Measurements from ENCODE around the gene DBF4B.
A peak's percentile ranks its signal among the peaks of the same experiment; 100 is the strongest.

Gene DBF4B

DNA sequence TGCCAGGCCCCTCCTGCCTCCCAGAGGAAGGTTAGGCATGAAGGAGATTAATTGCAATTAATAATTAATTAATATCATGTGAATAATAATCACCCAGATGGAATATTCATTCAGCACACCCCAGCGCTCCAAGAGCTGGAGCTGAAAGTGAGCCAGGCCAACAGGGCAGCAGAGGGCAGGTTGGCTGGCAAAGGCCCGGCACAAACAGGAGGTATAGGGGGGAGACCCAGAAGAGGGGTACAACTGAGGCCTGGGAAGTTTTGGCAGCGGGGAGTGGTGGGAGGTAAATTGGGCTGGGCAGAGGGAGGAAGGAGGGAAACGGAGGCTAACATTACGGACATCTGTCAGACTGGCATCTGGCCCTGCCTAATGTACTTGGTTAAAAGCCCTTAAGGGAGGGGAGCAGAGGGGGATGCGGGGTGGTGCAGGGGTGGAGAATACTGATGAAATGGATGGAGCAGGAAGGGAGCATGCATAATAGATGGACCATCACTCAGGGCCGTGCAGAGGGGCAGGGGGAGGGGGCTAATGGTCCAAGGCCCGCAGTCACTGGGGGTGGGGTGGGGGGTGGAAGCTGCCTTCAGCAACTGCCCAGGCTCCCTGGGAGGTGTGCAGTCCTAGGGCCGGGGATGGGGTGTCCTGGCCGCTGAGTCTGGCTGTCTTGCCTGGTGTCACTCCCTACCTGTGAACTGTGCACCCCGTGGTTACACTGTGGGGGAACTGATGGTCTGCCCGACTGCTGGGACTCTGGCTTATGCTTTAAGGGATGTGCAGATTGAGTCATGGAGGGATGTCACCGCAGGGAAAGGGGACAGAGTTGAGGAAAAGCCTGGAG is 52.2 kb downstream of the DBF4B start:
- no peak for DNase-seq

DNA sequence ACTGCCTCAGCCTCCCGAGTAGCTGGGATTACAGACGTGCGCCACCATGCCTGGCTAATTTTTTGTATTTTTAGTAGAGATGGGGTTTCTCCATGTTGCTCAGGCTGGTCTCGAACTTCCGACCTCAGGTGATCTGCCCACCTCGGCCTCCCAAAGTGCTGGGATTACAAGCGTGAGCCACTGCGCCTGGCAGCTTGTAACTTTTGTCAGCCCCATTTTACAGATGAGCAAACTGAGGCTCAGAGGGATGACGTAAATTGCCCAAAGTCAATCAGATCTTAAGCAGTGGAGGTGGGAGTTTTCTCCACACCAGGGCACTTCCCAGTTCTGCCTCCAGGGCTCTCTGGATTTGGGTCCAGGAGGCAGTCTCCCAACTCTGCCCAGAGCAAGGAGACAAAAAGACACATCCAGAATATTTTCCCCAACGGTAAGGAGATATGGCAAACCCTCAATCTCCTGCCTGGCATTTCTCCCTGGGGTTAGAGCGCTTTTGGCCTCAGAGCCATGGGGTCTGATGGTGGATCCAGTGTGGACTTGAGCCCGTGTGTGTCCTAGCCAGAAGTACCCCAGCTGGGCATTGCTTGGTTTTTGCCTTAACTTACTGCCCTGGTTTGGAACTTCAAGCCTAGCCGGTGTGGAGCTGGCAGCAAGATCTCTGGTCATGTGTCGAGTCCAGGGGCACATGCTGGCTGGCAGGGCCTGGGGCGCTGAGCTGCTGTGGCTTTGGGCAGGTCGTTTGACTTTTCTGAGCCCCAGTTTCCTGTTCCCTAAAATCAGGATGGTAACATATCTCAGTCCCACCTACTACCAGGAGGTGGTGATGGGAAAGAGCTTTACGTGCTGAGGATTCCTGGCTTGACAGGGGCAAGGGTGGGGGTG is 53.7 kb downstream of the DBF4B start:
- DNase-seq, result no peak

DNA sequence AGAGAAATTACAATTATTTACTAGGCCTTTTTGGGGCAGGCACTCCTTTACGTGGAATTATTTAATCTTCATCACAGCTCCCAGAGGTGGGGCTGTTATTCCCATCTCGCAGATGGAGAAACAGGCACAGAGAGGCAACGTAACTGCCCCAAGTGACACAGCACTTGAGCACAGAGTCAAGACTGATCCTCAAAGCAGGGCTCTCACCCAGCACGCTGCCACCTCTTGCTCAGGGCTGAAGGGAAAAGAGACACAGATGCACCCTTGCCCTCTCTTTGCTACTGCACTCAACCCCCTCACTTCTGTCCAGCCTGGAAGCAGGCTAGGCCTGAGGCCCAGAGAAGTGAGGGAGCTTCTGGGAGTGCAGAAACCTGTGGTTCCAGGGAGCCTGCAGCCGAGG is 54.7 kb downstream of the DBF4B start:
- no peak for DNase-seq

DNA sequence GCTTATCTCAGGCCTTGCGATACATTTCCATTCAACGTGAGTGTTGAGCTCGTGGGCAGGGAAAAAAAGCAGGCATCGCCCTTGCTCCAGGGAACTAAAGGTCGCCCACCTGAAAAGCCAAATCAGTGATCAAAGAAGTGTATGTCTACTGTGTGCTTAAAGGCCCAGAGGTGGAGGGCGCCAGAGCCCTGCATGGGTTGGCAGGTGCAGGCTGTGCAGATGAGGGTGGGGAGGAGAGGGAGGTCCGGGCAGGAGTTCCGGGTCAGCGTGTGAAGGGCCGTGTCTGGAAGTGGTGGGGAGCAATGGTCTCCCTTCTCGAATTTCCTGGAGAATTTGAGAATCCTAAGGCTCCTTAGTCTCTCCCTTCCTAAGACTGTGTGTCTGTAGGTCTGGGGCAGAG is 57.5 kb downstream of the DBF4B start:
- DNase-seq, result no peak

DNA sequence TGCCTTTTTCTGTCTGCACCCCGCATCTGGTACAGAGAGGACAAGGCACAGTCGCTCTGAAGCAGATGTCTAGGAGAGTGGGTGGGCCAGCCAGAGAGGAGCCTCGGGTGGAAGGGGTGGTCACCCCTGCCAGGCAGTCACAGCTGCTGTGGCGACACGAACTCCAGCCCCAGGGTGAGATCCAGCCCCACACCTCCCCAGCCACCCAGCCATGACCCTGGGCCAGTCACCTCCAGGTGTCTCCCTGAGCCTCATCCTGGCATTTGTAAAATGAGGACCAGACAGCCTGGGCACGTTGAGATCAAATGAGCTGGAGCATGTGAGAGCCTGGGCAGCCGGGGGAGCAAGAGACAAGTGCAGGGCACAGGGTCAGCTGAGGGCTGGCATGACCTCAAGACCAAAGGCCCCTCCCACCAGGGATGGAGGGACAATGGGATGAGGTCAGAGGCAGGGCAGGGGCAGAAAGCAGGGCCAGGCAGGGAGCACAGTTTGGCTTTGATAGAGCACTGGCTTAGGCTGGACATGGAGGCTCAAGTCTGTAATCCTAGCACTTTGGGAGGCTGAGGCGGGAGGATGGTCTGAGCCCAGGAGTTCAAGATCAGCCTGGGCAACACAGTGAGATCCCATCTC is 58.1 kb downstream of the DBF4B start:
- no peak for DNase-seq

DNA sequence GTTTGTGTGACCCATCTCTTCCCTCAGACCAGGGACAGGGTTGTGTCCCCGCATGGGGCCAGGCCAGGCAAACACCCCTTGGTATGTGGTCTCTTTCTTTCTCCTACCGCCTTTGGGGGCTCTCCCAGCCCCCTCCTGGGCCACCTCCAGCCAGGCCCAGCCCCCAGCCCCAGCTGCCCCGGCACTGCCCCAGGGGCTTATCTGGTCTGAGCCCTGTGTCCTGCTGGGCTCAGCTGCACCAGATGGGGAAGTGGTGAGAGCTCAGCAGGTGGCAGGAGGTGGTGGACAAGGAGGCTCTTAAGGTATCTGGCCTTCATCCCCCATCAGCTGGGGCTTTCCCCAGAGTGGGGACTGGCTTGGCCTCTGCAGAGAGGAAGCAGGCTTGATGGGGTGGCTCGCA is 59.0 kb downstream of the DBF4B start:
- no peak for DNase-seq

DNA sequence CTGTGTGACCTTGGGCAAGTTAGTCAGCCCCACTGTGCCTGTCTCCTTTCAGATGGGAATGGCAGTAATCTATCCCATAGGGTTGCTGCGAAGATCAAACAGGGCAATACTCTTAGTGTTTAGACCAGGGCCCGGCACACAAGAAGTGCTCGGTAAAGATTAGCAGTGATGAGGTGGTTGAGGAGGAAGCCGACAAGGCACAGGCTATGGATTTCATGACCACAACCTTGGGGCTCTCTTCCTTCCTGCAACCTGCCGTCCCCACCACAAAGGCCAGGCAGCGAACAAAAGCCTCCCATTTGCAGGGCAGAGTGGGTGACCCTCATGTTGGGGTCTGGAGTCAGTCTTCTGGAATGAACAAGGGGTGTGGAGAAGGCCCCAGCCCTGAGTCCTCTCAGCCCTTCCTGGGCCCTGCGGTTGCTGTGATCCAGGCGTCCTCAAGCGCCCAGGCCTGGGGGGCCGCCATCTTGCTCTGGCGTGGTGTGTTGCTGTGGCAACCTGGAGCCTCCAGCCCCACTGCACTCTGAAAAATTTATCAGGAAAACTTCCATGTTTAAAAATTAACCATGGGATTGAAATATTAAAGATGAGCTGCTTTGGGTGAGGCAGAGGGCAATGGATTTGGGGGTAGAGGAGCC is 60.2 kb downstream of the DBF4B start:
- no peak for DNase-seq

DNA sequence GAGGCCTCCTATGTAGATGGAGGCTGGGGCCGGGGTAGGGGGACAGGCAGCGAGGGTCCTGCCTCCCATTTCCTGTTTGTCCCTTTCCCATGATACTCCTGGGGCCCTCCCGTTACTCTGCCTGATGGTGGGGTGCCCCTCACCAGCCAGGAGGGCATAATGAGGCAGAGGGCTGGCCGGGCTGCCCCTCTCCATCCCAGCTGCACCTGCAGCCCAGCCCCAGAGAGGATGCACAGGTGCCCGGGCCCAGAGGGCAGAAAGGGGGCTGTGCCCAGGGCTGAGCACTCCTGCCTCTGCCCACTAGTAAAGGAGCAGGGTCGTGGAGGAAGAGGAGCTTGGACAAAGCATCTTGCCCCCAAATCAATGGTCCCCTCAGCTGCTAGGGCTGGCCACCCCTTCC is 60.8 kb downstream of the DBF4B start:
- DNase-seq, result no peak

DNA sequence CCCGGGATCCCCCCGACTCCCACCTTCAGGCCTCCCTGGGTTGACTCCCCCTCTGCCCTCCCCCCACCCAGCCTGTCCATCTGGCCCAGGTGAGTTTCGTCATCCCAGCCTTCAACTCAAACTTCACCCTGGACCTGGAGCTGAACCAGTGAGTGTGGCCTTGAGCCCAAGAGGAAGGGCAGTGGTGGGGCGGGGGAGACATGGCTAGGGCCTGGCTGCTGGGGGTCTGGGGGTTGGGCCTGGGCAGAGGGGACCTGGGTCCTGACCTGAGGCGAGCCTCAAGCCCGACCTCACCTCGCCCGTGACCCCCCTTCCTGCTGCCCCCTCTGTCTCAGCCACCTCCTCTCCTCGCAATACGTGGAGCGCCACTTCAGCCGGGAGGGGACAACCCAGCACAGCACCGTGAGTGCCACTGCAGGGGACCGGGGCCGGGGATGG is 61.2 kb downstream of the DBF4B start:
- no peak for DNase-seq

DNA sequence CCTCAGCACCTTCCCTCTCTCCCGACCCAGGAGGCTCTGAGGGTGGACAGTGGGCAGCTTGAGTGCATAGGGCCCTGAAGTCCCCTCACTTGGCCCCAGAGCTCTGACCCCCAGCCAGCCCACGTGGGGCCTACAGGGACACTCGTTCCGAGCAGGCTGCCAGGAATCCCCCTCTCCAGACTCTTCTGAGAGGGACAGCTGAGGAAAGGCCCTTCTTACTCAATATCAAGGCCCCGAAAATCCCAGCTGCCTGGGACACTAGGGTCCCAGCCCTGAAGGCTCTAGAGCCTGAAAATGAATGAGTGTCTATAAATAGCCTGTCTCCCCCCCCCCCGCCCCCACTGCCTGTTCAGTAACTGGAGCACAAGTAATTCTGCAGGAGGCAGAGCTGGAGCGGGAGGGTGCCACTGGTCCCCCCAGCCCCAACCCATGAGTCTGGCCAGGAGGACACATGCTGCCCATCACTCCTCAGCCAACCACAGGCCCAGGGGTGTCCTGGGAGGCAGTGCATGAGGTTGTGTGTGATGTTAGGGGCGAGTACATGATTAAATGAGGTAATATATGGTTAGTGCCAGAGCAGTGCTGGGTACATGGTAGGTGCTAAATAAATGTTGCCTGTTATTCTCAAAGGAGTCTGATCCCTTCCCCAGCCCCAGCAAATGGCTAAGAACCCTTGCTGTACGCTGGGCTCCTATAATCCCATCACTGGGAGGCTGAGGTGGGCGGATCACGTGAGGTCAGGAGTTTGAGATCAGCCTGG is 61.9 kb downstream of the DBF4B start:
- no peak for DNase-seq

DNA sequence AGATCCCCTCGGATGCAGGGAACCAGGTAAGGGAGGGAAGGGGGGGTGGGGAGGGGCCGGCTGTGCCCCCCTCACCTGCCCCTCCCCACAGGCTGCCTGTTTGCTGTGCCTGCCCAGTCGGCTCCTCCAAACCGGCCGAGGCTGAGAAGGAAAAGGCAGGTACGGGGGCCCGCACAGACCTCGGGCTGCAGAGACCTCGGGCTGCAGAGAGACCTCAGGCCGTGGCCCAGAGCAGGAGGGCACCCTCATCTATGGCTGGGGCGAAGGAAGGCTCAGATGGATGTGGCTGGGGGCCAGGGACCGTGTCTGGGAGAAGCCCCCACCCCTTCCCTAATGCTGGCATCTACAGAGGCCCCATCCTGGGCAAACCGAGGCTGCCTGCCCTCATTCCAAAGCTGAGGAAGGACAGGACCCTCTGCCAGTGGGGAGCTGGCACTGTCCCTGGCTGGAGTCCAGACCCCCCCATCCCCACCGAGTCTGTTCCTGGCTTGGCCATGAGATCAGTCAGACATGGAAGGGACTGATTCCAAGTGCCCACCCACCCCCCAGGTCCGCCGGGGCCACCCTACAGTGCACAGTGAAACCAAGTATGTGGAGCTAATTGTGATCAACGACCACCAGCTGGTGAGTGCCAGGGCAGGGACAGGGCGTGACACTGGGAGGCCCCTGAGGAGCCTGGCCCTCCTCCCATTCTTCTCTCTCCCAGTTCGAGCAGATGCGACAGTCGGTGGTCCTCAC is 64.0 kb downstream of the DBF4B start:
- DNase-seq, result no peak

DNA sequence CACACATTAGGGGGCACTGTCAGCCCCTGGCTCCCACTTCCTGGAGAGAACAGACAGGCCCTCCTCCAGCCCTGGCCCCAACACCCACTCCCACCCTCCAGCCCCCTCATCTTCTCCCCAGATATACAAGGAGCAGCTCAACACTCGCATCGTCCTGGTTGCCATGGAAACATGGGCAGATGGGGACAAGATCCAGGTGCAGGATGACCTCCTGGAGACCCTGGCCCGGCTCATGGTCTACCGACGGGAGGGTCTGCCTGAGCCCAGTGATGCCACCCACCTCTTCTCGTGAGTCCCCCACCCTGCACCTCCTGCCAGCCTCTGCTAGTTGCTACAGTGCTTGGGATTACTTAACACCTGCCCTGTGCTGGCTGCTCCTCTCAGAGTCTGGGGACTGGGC is 64.7 kb downstream of the DBF4B start:
- DNase-seq, result no peak

DNA sequence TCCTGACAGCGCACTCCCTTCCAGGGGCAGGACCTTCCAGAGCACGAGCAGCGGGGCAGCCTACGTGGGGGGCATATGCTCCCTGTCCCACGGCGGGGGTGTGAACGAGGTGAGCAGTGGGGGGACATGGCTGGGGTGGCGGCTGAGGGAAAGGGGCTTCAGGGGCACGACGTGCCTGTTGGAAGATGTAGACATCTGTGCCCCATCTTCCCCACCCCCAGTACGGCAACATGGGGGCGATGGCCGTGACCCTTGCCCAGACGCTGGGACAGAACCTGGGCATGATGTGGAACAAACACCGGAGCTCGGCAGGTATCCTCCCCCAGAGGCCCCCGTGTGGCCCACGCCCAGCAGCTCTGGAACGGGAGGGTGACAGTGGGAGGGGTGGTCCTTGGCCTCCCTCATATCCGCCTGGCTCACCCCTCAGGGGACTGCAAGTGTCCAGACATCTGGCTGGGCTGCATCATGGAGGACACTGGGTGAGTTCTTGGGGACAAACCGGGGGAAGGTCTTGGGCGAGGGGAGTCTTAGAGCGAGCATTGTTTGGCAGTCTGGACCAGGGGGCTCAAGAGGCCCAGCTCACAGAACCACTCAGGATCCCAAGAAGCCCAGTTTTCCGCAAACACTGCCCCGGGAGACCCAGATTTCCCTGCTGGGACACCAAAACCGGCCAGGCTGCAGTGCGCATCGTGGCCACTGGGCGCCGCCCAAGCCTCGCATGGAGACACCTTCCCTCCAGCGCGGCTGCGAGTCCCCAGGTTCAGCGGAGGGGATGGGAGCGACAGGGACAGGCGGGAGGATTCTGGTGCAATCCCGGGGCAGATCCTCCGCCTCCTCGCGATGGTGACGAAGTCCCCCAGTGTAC is 66.0 kb downstream of the DBF4B start:
- peak; percentile 84 to 91 for DNase-seq

DNA sequence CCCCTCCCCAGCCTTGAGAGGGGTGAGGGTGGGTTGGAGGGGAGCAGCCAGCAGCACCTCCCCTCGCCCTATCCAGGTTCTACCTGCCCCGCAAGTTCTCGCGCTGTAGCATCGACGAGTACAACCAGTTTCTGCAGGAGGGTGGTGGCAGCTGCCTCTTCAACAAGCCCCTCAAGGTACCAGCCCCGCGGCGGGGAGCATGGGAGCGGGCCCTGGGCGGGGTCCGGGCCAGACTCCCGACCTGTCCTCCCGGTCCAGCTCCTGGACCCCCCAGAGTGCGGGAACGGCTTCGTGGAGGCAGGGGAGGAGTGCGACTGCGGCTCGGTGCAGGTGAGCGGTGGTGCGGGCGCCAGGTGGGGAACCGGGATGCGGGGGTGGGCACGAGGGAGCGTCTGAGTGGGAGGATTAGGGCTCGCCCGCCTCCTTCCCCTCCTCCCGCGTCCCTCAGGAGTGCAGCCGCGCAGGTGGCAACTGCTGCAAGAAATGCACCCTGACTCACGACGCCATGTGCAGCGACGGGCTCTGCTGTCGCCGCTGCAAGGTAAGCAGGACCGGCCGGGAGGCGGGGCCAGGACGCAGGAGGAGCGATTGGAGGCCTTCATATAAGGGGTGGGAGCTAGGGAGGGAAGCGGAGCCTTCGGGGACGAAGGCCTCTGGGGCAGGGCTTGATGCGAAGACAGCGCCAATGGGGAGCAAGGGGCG is 66.8 kb downstream of the DBF4B start:
- peak; percentile 99 to 100 for DNase-seq

DNA sequence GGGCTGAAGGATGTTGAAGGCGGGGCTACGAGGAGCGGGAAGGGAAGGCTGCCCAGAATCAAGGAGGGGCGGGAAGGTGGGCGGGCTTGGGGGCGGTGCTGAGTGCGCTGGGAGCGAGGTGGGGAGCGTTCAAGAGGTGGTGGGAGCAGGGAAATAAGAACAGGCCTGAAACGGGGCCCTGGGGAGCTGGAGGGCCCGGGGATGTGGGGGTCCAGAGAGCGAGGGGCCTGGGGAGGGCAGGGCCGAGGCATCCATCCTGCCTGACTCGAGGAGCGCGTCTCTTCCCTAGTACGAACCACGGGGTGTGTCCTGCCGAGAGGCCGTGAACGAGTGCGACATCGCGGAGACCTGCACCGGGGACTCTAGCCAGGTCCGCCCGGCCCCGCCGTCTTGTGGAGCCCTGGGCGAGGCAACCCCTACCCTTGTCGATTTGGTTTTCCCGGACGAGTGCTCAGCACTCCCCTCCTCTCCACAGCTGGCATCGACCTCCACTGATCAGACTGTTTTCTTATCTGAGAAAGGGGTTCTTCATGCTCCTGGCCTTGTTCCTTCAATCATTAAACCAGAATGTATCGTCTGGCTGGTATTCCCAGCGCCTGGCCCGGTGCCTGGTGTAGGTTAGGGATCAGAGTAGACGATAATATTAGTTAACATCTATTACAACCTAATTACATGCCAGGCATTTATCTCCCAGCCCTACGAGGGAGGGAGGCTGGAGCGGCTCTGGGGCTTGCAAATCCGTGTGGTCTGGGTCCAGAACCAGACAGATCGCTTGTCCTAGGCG is 67.6 kb downstream of the DBF4B start:
- DNase-seq, result peak in 1 of 2 experiments; percentile 64

DNA sequence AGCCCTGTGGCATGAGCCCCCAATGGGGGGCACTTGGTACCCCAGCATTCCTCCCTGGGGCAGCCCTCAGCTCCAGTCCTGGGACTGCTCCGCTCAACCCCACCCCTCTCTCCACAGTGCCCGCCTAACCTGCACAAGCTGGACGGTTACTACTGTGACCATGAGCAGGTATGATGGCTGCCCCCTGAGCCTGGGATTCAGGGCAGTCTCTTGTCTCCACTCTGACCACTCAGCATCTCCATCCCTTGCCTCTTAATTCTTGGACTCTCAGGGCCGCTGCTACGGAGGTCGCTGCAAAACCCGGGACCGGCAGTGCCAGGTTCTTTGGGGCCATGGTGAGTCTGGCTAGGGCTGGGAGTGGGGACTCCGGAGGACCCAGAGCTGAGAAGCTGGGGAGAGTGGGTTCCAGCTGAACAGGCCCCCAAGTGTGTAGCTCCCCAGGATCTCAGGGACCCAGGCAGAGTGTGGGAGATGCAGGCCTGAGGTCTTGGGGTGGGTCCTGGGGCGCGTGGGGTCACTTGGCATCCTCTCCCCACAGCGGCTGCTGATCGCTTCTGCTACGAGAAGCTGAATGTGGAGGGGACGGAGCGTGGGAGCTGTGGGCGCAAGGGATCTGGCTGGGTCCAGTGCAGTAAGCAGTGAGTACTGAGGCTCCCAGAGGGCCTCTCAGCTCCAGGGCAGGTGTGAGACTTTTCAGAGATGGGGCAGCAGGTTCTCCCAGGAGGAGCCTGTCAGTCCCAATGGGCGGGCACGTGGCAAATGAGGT is 68.3 kb downstream of the DBF4B start:
- DNase-seq, result no peak

DNA sequence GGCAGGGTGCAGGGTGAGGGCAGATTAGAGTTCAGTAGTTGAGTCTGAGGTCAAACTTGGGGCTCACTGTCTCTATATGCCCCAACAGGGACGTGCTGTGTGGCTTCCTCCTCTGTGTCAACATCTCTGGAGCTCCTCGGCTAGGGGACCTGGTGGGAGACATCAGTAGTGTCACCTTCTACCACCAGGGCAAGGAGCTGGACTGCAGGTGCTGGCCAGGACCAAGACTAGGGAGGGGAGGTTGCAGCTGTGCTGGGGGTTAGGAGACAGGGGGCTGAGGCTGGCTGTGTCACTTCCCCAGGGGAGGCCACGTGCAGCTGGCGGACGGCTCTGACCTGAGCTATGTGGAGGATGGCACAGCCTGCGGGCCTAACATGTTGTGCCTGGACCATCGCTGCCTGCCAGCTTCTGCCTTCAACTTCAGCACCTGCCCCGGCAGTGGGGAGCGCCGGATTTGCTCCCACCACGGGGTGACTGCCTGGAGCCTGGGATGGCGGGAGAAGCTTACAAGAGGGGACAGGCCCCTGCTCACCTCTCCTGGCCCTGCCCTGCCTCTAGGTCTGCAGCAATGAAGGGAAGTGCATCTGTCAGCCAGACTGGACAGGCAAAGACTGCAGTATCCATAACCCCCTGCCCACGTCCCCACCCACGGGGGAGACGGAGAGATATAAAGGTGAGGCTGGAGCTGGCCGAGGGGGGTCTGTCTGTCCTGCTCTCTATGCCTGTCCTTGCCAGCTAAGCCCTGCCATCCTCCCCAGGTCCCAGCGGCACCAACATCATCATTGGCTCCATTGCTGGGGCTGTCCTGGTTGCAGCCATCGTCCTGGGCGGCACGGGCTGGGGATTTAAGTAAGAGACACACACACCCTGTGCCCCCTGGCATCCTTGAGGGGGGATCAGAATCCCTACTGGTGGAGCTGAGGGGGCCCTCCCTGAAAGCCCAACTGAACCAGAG is 69.2 kb downstream of the DBF4B start:
- no peak for DNase-seq

All from NCI-H2081 (cell line).